Measurements from ENCODE around the gene TNFSF12.

The TNFSF12 gene

DNA sequence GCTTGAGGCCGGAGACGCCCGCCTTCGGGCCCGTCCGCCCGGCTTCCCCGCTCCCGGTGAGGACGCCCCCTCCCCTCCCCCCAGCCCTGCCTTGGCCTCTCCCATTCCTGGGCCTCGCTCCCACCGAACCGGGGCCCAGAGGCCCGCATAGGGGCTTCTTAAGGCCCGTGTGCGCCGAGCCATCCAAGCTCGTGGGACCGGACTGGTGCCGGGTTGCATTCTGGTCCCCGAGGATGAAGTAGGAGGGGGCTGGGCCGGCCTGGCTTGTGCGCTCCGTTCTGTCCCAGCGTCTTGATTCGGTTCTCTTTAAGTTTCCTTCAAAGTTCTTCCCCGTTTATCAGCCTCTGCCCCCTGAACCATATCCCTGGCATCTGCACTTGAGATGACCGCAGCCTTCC lies 13.3 kb downstream of the TNFSF12 start:
- DNase-seq (ENCODE audit: low spot score): no peak
- no peak for TF ChIP-seq CTCF (IDR thresholded peaks at IDR 0.05; ENCODE audit: borderline replicate concordance, control extremely low read depth, extremely low read depth, insufficient read depth, missing control alignments)
- in situ Hi-C loops (cut with MboI; ENCODE audit: low sequenced_read_pairs, unreplicated experiment): no loop called here

GRCh38 chr17:7563115-7563869 lies 14.4 kb downstream of the TNFSF12 start:
- in situ Hi-C loops (cut with MboI; ENCODE audit: low sequenced_read_pairs, unreplicated experiment): no loop called here
- DNase-seq (ENCODE audit: low spot score): no peak
- no peak for TF ChIP-seq CTCF (IDR thresholded peaks at IDR 0.05; ENCODE audit: borderline replicate concordance, control extremely low read depth, extremely low read depth, insufficient read depth, missing control alignments)

- DNase-seq (ENCODE audit: low spot score): no peak
- in situ Hi-C loops (cut with MboI; ENCODE audit: low sequenced_read_pairs, unreplicated experiment): no loop called here
- TF ChIP-seq CTCF (IDR thresholded peaks at IDR 0.05; ENCODE audit: borderline replicate concordance, control extremely low read depth, extremely low read depth, insufficient read depth, missing control alignments): no peak
Observed at GRCh38 chr17:7569571-7569970, 20.7 kb downstream of the TNFSF12 start.

GRCh38 chr17:7570351-7570750 lies 21.5 kb downstream of the TNFSF12 start:
- DNase-seq (ENCODE audit: low spot score): no peak
- no peak for TF ChIP-seq CTCF (IDR thresholded peaks at IDR 0.05; ENCODE audit: borderline replicate concordance, control extremely low read depth, extremely low read depth, insufficient read depth, missing control alignments)
- in situ Hi-C loops (cut with MboI; ENCODE audit: low sequenced_read_pairs, unreplicated experiment): no loop called here

DNA sequence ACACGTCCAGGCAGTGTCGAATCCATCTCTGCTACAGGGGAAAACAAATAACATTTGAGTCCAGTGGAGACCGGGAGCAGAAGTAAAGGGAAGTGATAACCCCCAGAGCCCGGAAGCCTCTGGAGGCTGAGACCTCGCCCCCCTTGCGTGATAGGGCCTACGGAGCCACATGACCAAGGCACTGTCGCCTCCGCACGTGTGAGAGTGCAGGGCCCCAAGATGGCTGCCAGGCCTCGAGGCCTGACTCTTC lies 23.4 kb downstream of the TNFSF12 start:
- no peak for TF ChIP-seq CTCF (IDR thresholded peaks at IDR 0.05; ENCODE audit: borderline replicate concordance, control extremely low read depth, extremely low read depth, insufficient read depth, missing control alignments)
- in situ Hi-C loops (cut with MboI; ENCODE audit: low sequenced_read_pairs, unreplicated experiment): no loop called here
- no peak for DNase-seq (ENCODE audit: low spot score)

- TF ChIP-seq CTCF (IDR thresholded peaks at IDR 0.05; ENCODE audit: borderline replicate concordance, control extremely low read depth, extremely low read depth, insufficient read depth, missing control alignments): no peak
- in situ Hi-C loops (cut with MboI; ENCODE audit: low sequenced_read_pairs, unreplicated experiment): no loop called here
- DNase-seq (ENCODE audit: low spot score): peak; percentile 99
Observed at GRCh38 chr17:7572588-7573323, 23.9 kb downstream of the TNFSF12 start.
